Stimulated activated CD8-positive, alpha-beta memory T cell treated with anti-CD3 and anti-CD28 coated beads, Interleukin-12 subunit alpha, Interleukin-12 subunit beta, amount 100 ng/mL, for 4 hours (primary cell): Measurements from ENCODE around the gene PECR.

Source experiments
- DNase-seq: peaks from one replicate; pipeline ENCODE4 v3.0.0-alpha.2; 2020; ENCODE audit warnings: low read depth

The PECR gene

GRCh38 chr2:216071111-216071851, 10.3 kb downstream of the PECR start:
- no peak for DNase-seq

DNA sequence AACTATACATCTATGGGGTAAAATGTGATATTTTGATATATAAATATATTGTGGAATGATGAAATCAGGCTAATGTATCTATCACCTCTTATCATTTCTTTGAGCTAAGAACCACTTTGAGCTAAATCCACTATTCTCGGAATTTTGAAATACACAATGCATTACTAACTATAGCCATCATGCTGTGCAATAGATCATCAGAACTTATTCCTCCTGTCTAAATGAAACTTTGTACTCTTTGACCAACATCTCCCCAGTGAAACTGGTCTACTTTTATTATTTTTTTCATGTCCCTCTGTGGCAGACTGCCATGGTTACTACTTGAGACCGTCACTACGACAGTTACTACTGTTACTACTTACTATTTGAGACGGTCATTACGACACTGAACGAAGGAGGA, 11.4 kb downstream of the PECR start:
- DNase-seq, result no peak

GRCh38 chr2:216069028-216069427, 12.6 kb downstream of the PECR start:
- no peak for DNase-seq

DNA sequence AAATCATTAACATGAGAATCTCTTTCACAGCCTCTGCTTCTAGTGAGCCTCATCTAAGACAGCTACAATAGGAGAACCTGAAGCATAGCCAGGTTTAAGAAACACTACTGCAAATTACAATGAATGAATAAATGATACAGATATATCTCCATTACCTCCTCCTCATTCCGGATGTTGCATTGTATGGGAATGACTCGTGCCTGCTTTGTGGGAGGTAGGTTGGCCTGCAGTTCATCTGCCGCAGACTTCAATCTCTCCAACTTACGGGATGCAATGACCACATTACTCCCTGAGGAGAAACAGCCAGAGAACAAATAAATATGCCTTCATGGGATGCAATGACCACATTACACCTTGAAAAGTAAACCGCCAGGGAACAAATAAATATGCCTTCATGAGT, 15.4 kb downstream of the PECR start:
- DNase-seq, result no peak

DNA sequence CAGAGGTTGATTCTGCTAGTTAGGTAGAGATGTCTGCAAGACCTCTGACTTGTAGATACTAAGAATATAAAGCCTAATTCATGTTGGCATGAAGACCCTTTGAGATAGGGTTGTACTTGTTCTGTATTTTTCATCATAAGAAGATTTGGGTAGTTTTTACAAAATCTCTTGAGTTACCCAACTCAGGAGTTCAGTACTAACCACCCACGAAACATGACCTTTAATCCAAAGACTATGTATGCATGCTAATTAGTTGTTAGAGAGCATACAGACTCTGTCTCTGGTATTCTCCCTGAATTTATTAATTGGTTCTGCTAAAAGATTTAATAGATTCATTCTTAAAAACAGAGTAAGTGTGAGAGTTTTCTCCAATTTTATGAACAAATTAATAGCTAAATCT, 16.9 kb downstream of the PECR start:
- DNase-seq, result no peak

DNA sequence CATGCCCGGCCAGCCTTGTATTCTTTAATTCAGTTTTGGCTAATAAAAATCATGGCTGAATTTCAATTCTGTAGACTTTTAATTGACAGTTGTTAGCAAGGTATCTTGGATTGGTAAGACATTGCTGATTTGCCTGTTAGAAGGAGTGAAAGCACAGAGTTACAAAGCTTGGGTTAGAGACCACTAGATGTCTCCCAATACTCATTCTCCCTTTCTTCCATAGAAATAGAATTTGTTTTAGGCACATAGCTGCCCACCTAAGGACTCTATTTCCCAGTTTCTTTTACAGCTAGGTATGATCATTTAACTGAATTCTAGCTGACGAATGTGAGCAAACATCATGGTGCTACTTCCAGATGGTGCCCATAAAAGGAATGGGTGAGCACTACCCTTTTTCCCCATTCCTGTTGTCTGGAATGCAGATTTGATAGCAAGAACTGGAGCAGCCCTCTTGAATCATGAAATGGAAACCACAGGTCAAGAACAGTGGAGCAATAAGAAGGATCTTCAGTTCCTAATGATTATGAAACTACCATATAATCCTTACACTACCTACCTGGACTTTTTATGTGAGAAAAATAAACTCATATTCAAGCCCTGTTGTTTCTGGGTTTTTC, 17.5 kb downstream of the PECR start:
- no peak for DNase-seq

GRCh38 chr2:216059233-216059834, 22.3 kb downstream of the PECR start:
- no peak for DNase-seq

DNA sequence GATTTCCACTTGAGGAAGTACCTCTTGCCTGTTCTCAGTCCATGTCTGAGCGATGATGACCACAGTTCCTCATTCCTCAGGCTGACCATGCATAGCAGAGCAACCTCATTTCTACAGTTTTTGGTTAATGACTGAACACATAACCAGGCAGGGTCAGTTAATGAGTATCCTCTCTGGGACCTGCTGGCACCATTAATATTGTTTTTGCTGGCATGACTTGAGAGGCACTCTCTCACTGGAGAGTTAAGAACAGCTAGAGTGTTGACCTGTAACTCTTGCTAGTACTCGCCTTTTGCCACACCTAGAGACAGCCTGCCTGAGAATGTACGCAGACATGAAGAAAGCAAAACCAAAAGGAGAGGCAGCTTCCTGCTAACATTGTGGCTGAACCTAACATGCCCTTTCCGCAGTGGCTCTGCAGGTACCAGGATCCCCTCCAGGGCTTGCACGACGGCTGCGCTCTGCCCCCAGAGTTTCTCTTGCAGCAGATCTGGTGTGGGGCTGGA, 23.9 kb downstream of the PECR start:
- peak; percentile 33 for DNase-seq

GRCh38 chr2:216056739-216057138, 24.9 kb downstream of the PECR start:
- no peak for DNase-seq

DNA sequence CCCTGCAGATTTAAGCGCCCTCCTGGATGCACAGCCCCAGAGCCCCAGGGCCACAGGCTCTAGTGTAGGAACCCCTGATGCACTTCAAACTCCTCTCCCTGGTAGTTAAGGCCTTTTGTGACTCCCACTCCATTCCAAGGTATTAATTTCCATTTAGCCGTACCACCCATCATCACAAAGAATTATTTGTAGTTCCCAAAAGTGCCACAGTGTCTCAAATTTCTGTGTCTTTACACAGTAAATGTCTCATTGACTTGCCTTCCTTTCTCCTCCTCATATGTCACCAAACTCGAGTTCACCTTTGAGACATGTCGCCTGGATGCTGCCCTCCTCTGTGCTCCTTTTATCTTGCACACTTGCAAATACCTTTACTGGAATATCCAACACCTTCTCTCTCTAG, 25.9 kb downstream of the PECR start:
- DNase-seq, result no peak

DNA sequence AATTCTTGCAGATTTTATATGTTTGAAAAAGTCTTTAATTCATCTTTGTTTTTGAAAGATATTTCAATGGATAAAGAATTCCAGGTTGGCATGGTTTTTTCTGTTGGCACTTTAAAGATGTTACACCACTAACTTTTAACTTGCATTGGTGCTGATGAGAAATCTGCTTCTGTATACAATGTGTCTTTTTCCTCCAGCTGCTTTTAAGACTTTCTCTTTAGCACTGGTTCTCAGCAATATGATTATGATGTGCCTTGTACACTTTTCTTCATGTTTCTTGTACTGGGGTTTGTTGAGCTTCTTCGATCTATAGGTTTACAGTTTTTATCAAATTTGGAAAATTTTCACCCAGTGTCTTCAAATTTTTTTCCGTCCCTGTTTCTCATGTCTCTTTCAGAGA, 29.2 kb downstream of the PECR start:
- no peak for DNase-seq

- no peak for DNase-seq
Observed at GRCh38 chr2:216051350-216051749, 30.3 kb downstream of the PECR start.

- DNase-seq, result no peak
Observed at GRCh38 chr2:216049452-216049851, 32.2 kb downstream of the PECR start.

GRCh38 chr2:216047397-216047796, 34.2 kb downstream of the PECR start:
- DNase-seq, result no peak

DNA sequence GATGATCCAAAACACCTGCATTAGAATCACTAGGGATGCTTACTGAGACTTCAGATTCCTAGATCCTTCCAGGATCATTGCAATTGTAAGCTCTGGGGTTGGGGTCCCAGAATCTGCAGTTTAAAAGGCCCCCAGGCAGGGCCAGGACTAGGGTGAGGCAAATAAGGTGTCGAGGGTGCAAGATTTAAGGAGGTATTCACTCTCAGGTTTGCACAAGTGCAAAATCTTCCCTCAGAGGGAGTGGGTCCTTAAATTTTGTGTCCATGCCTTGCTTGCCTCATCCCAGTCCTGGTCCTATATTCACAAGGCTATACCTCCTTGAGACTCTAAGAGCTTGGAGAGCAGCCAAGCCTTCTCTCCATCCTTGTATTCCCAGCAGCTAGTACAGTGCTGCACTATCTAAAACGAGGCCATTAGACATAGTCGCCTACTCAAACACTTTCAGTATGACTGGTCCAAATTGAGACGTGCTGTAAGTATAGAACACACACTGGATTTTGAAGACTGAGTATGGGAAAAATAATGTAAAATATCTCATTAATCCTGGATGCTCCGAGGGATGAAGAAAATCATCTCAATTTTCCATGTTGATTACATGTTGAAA, 36.6 kb downstream of the PECR start:
- no peak for DNase-seq

DNA sequence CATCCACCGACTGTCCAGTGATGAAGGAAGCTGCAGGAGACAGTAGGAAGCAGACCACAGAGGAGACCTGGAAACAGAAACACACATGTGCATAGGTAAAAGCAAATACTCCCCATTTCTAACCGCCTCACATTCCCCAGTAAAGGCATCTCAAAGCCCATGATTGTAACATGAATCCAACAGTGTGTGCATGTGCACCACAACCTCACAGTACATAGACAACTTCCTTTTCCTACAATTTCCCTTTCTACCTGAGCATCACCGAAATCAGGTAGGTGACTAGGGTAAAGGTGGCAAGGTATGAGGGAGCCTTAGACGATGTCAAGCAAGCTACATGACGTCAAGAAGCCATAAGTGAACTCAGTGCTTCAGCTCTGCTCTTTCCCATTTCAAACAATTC, 37.7 kb downstream of the PECR start:
- DNase-seq, result no peak

- DNase-seq, result no peak
Observed at GRCh38 chr2:216041438-216041837, 40.2 kb downstream of the PECR start.

GRCh38 chr2:216039918-216040317, 41.7 kb downstream of the PECR start:
- DNase-seq, result no peak

GRCh38 chr2:216034065-216034464, 47.5 kb downstream of the PECR start:
- DNase-seq, result peak; percentile 42

DNA sequence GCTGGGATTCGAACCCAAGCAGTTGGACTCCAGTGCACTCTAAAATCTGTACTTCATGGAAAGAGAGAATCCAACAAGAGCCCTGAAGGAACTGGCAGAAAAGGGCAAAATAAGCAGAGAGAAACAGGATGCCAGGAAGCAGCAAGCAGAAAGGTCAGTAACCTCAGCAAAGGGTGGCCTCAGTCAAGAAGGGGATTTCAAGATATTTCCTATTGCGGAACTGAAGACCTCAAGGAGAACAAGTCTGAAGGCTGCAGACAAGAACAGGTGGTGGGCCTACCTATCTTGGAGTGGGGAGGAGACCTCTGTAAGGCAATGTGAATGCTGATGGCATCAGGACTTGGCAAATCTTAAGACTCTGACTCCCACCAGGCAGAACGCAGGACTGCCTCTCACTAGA, 48.2 kb downstream of the PECR start:
- no peak for DNase-seq

- DNase-seq, result no peak
Observed at GRCh38 chr2:216031960-216032689, 49.5 kb downstream of the PECR start.

GRCh38 chr2:216030216-216030615, 51.4 kb downstream of the PECR start:
- no peak for DNase-seq
